GM21528 (cell line): Measurements from ENCODE around the gene PVRIG.
"Not testable (repeated sequence)": the region's sequence is repeated elsewhere in the genome, so short reads cannot be mapped to it uniquely, and the experiment has no call there.

Experiments used
- ATAC-seq: cut with Tn5 transposase; IDR thresholded peaks from one replicate; pipeline ENCODE4 v1.9.1; 2021; ENCODE audit warnings: mild to moderate bottlenecking, moderate library complexity; ENCODE audit not compliant: unreplicated experiment, low FRiP score

PVRIG gene

DNA sequence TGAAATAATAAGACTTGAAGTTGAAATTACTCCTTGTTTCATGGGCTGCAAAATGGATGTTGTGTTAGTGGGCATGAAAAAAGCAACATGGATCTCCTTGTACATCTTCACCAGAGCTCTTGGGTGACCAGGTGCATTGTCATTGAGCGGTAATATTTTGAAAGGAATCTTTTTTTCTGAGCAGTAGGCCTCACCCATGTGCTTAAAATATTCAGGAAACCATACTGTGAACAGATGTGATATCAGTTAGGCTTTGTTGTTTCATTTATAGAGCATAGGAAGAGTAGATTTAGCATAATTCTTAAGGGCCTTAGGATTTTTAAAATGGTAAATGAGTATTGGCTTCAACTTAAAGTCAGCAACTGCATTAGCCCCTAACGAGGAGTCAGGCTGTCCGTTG is 26.8 kb upstream of the PVRIG start:
- ATAC-seq = no peak

DNA sequence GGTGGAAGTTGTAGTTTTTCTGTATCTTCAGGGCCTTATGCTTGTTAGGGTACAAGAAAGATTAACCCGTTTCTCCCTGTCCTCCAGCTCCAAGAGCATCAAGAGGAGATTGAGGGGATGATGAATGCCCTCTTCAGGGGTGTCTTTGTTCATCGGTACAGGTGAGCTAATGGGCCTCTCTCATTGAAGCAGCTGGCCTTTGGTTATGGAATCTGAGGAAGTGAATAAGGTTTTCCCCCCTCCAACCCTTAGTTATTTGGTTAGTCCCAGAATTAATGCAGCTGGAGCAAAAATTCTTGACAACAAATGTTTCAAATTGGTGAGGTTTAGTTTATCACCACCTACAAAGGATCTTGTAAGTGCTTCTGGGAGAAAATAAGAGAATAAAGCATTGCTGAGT is 24.5 kb upstream of the PVRIG start:
- ATAC-seq = no peak

DNA sequence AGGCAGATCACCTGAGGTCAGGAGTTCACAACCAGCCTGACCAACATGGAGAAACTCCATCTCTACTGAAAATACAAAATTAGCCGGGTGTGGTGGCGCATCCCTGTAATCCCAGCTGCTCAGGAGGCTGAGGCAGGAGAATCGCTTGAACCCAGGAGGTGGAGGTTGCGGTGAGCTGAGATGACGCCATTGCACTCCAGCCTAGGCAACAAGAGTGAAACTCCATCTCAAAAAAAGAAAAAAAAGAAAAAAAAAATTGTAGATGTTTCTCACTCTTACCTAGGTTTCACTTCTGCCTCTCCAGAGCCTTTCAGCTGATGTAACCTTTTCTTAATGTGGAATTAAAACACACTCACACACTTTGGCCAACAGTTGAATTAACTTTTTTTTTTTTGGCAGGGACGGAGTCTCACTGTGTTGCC is 23.8 kb upstream of the PVRIG start:
- not testable (repeated sequence) for ATAC-seq

DNA sequence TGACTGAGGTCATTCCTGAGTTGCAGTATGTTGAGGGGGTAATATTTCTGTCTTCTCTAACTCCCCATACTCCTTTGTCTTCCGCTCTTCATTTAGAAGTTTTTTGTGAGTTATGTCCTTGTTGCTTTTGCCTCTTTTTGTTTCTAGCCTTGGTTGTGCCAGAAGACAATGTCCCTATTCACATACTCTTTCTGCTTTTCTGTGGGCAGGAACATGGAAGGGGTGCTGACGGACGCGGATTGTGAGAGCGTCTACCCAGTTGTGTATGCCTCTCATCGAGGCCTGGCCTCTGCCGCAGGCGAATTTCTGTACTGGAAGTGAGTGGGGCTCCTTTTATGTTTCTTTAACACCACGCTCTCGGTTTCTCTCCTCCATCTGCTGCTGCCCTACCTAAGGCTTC is 21.5 kb upstream of the PVRIG start:
- ATAC-seq = no peak

DNA sequence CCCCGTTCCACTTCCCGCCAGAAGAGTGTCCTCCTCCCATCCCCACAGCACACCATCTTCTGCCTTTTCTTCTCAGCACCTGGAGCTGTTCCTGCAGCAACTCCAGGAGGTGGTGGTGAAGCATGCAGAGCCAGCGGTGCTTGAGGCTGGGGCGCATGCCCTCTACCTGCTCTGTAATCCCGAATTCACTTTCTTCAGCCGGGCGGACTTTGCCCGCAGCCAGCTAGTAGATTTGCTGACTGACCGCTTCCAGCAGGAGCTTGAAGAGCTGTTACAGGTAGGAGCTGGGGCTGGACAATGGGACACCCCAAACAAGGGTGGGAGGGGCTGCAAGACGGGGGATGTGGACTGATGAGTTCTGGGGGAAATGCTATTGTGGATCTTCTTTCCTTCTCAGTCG is 19.1 kb upstream of the PVRIG start:
- no peak for ATAC-seq

DNA sequence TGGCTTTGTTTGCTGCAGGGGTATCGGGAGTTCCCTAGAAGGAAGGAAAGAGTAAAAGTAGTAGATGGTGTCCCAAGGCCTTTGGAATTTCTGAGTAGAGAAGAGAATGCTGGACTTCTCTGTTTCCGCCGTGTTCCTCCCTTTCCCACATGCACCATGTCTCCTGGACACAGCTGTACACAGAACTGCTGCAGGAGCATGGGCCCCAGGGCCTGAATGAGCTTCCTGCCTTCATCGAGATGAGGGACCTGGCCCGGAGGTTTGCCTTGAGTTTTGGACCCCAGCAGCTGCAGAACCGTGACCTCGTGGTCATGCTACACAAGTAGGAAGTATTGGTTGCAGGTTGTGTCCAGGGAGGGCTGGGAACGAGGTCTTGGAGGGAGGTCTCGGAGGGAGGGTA is 15.3 kb upstream of the PVRIG start:
- no peak for ATAC-seq

DNA sequence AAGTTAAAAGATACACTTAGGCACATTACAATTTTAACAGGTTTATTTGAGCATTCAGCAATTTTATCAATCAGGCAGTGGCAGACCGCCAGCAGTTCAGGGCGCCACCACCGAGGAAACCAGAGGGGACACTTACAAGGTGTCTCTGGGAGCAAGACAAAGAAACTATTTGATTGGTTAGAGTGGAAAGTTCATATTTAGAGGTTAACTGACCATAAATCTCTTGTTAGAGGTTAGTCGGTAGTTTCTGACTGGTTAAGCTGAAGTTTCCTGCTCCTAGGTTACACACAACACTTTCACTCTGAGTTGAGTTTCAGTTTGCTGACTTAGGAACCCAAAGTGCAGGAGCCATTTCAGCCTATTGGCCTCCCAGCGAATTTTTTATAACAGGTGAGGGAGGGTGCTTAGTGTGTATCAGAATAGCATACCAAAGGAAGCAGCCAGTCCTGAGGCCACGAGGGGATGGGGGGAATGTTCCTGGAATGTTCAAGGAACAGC is 10.8 kb upstream of the PVRIG start:
- ATAC-seq = no peak

DNA sequence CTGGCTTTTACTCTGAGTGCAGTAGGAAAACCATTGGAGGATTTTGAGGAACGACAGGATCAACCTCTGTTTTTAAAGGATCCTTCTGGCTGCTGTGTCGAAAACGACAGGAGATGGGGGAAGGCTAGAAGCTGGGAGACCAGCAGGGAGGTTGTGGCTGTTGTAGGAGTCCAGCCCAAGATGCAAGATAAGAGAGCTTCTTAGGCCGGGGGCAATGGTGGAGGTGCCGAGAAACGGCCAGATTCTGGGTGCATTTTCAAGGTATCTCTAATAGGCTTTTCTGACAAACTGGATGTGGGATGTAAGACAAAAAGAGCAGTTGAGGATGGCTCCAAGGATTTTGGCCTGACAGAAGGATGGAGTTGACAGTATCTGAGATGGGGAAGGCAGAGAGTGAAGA is 10.3 kb upstream of the PVRIG start:
- ATAC-seq = no peak

DNA sequence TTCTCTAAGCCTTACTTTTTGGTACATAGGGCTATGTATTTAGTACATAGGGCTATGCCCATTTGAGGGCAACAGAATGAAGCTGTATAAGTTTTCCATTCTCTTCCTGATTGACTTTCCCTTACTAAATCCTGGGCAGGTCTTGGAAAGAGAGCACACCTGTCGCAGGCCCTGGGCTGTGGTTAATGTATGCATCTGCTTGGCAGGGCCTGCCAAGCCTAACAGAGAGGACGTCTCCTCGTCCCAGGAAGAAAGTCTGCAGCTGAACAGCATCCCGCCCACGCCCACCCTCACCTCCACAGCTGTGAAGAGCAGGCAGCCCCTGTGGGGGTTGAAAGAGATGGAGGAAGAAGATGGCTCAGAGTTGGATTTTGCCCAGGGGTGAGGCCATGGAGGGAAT is 8.9 kb upstream of the PVRIG start:
- ATAC-seq = no peak

DNA sequence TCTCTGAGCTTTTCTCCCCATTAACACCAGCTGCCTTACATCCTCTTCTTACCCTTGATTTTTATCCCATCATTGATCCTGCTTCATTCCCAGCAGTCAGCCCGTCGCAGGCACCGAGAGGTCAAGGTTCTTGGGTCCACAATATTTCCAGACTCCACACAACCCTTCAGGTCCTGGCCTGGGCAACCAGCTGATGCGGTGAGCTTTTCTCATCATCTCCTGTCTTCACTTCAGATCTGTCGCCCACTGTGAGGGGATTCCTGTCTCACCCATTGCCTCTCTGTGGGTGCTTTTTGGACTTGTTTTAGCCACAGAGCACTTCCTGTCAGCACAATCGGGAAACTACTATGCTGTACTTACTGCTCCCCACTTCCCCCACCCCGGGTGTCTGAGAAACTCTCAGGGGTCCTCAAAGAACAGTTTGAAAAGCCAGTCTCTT is 8.4 kb upstream of the PVRIG start:
- ATAC-seq = no peak

DNA sequence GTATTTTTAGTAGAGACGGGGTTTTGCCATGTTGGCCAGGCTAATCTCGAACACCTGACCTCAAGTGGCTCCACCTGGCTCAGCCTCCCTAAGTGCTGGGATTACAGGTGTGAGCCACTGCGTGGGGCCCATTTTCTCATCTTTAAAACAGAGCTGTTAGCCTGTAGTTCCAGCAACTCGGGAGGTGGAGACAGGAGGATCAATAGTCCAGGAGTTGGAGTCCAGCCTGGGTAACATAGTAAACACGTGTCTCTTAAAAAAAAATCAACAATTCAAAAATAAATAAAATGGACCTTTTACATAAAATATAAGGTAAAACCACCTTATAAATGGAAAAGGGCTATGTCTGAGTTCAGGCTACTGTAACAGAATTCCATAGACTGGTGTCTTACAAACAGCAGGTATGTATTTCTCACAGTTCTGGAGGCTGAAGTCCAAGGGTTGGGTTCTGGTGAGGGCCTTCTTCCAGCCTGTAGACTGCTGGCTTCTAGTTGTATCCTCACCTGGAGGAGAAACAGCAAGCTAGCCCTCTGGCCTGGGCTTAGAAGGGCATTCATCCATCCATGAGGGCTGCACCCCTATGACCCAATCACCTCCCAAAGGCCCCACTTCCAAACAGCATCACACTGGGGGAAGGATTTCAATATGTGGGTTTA is 7.0 kb upstream of the PVRIG start:
- no peak for ATAC-seq

DNA sequence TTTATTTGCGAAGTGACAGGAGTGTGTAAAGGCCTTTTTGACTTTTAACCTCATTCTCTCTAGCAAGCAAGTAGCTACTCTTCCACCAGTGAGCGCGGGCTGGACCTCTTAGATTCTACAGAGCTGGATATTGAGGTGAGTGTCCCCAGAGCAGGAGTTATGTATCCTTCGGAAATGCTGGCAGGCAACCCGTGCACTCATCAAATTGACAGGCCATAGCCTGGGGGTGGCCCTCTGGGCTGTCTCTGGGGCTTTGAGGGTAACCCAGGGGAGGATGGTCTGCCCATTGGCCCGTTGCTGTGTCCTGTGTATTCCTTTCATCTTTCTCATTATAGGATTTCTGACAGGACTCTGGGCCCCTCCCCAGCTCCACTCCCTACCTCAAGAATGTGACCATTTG is 6.1 kb upstream of the PVRIG start:
- ATAC-seq = no peak

DNA sequence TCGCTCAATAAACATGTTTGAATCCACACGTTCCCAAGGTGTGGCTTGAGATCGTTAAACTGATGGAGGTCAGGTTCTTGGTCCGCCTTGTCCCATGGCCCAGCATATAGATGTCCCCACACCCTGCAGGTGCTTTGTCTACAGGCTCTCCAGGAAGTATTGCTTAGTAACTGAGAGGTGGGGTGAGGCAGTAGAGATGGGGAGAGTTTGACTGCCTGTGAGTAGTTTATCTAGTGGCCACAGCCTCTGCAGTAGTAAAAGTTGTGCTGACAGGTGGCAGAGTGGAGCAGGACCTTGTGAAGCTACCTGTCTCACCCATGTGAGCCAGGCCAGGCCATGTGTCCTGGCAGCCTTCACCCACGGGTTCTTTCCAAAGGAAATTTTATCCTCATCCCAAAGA is 5.4 kb upstream of the PVRIG start:
- not testable (repeated sequence) for ATAC-seq

DNA sequence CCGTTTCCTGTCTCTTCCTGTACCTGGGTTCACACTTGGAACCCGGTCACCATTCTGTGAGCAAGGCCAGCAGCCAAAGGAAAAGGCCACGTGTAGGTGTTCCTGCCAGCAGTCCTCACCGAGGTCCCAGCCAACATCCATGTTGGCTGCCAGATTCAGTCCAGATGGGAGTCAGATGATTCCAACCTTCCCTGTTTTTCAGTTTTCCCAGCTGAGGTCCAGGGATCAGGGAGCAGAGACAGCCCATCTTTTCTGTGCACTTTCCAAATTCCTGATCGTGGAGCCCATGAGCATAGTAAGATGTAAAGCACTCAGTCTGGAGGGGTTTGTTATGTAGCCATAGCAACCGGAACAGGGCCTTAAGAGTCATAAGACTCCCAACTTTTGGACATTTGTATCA is 3.9 kb upstream of the PVRIG start:
- no peak for ATAC-seq

DNA sequence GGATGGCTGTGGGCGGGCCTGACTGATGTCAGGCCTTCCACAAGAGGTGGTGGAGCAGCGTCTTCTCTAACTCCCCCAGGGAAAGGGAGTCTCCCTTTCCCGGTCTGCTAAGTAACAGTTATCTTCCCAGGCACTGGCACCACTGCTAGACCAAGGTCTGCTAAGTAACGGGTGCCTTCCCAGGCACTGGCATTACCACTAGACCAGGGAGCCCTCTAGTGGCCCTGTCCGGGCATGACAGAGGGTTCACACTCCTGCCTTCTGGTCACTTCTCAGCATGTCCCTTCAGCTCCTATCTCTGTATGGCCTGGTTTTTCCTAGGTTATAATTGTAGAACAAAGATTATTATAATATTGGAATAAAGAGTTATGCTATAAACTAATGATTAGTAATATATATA is 1.8 kb upstream of the PVRIG start:
- peak; percentile 6 for ATAC-seq

DNA sequence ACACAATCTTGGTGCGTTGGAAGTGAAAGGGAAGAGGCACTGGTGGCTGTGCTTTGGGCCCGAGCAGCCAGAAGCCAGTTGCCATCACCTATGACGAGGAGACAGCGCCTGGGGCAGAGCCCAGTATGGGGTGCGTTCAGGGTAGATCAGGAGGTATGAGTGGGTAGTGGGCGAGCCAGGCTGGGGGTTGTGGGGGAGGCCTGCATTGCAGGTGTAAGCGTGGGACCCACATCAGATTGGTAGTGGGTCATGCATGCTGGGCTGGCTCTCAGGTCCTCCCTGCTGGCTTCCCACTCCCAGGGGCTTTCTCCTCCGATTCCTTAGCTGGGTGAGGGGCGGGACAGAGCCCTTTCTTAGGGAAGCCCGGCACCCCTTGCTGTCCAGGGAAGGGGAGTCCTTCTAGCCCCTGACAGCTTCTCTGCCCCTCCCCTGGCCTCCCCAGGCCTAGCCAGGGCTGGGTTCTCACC is 445 bp upstream of the PVRIG start:
- ATAC-seq = no peak

DNA sequence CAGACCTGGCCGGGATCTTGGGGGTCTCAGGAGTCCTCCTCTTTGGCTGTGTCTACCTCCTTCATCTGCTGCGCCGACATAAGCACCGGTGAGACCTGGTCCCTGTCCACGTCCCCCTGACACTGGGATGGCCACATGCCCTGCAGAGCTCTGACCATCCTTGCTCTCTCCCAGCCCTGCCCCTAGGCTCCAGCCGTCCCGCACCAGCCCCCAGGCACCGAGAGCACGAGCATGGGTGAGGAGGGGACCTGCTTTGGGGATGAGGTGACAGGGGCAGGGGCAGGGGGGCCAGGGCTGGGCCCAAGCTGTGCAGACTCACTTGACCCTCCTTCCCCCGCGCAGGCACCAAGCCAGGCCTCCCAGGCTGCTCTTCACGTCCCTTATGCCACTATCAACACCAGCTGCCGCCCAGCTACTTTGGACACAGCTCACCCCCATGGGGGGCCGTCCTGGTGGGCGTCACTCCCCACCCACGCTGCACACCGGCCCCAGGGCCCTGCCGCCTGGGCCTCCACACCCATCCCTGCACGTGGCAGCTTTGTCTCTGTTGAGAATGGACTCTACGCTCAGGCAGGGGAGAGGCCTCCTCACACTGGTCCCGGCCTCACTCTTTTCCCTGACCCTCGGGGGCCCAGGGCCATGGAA is 959 bp downstream of the PVRIG start:
- ATAC-seq = peak; percentile 4

DNA sequence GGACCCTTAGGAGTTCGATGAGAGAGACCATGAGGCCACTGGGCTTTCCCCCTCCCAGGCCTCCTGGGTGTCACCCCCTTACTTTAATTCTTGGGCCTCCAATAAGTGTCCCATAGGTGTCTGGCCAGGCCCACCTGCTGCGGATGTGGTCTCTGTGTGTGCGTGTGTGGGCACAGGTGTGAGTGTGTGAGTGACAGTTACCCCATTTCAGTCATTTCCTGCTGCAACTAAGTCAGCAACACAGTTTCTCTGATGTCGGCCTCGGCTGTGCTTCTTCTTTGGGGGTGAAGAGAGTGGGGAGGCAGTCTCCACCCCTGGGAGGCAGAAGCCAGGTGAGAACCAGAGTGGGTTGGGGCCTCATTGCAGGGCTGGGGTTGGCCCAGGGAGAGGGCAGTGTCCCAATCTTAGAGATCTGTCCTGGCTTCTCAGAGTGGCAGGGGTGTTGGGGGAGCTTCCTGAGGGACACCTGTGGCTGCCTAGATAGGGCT is 1.5 kb downstream of the PVRIG start:
- ATAC-seq = peak; percentile 47

DNA sequence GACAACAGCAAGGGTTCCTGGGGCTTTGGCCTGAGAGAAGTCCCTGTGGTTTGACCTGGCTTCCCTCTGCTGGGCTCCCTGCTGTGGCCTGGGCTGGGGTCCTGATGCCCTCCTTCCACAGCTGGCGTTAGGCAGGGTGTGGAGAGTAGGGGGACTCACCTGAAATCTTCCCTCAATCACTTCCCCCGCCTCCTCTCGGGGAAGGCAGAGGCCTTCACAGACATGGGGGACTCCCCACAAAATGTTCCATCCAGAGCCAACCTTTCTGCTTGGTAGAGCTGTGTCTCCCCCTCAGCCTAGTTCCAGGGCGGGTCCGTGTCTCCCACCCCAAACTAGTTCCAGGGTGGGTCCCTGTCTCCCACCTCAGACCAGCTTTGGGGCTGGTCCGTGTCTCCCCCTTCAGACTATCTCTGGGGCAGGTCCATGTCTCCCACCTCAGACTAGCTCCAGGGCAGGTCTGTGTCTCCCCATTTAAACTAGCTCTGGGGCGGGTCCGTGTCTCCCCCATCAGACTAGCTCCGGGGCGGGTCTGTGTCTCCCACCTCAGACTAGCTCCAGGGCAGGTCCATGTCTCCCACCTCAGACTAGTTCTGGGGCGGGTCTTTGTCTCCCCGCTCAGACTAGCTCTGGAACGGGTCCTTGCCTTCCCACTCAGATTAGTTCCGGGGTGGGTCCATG is 2.2 kb downstream of the PVRIG start:
- ATAC-seq = no peak

DNA sequence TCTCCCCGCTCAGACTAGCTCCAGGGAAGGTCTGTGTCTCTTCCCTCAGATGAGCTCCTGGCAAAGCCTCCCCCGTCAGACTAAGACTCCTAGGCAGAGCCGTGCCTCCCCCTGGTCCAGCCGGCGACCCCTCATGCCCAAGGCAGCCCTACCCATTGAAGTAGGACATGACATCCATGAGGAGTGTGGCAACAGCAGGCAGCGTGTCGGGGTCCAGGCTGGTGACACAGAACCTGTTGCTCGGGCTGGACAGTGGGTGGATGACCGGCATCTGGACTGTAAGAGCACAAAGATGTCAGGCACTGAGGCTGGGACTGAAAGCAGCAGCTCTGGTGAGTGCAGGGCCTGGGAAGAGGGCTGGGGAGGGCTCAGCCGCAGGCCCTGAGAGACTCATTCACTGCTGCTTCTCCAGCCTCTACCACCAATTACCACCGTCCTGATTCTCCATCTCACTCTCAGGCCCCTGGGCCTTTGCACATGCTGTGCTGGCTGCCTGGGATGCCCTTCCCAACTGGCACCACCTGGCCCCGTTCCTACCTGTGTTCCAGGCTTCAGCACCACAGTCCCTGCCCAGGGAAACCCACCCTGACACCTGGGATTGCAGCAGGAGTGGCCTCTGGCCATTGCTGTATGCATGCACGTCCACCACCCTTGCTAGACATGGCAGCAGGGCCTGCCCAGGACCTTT is 2.8 kb downstream of the PVRIG start:
- no peak for ATAC-seq

DNA sequence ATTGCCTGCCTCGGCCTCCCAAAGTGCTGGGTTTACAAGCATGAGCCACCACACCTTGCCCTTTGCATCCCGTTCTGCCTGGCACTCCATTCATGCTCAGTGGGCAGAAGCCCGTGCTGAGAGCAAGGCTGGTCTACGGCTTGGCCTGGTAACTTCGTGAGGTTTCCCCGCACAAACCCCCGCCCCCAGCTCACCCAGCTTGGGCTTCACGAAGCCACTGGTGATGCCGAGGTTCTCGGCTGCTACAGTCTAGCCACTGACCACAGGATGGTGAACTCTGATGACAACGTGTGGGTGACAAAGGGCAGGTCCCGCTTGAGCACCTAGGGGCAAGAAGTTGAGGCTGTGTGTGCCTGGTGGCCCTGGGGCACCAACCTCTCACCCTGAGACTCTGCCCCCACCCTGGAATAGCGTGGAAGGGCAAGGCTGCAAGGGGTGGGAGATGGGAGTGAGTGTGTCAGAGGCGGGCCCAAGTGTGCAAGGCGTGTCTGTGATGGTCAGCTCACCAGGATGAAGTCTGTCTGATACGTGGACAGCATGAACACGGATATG is 3.7 kb downstream of the PVRIG start:
- ATAC-seq = not testable (repeated sequence)
